B cell (primary cell): ENCODE measurements around the gene WNK1. TPM values are rescaled to one million over a fixed set of nuclear protein-coding genes. Genes with fewer than 3 reads are reported as not detected.
"Not testable (repeated sequence)": the region's sequence is repeated elsewhere in the genome, so short reads cannot be mapped to it uniquely, and the experiment has no call there.

Source experiments
- ATAC-seq: fragments of 200-7000 bp; cut with Tn5 transposase; one replicate; pipeline ENCODE4 v1.10.0; 2021; ENCODE audit warnings: low read depth, mild to moderate bottlenecking, moderate number of reproducible peaks, moderate library complexity
- CTCF ChIA-PET: fragments of 350-600 bp; sonication (Branson Sonifier 250); formaldehyde crosslinking; loops from one replicate; lab custom pipeline; 2021; ENCODE audit warnings: antibody characterized with exemption, inconsistent platforms; lab: Charles Lee
- POLR2A ChIA-PET: fragments of 350-600 bp; sonication (Branson Sonifier 250); formaldehyde crosslinking; loops from one replicate; lab custom pipeline; 2021; ENCODE audit warnings: antibody characterized with exemption; lab: Charles Lee
- DNase-seq: peaks from one replicate; pipeline ENCODE4 v3.0.0; 2013
- H2AFZ ChIP-seq: 2 replicates; pipeline ENCODE4 v1.6.1; 2012; ENCODE audit warnings: mild to moderate bottlenecking, low read depth, low read length; ENCODE audit not compliant: insufficient read depth, poor library complexity, severe bottlenecking
- H3K27ac ChIP-seq, 2 donors: 1 replicate in 1 of 2; 2 replicates in 1 of 2; pipeline ENCODE4 v1.5.1; 2012 to 2013; ENCODE audit warnings: low read length in 2 of 2, mild to moderate bottlenecking in 2 of 2, moderate library complexity in 1 of 2
- H3K27me3 ChIP-seq, 4 experiments: fragments of 200-600 bp in 1 of 4; sonication (generic) in 1 of 4; replicated peaks in 1 of 4; 1 replicate in 2 of 4; 2 replicates in 2 of 4; pipeline versions ENCODE4 v1.6.1 to v1.7.0; 2013 to 2016; ENCODE audit warnings: low read length in 3 of 4, mild to moderate bottlenecking in 2 of 4, mixed read lengths in 1 of 4, moderate library complexity in 1 of 4; ENCODE audit not compliant: insufficient read depth in 4 of 4, control insufficient read depth in 3 of 4; ENCODE audit errors: control extremely low read depth in 1 of 4
- H3K36me3 ChIP-seq, 2 experiments: replicated peaks in 1 of 2; 1 replicate in 1 of 2; 2 replicates in 1 of 2; pipeline versions ENCODE4 v1.6.1 to v1.7.1; 2013; ENCODE audit warnings: low read length in 1 of 2; ENCODE audit not compliant: insufficient read depth in 2 of 2, control insufficient read depth in 1 of 2; ENCODE audit errors: control extremely low read depth in 1 of 2, extremely low read depth in 1 of 2
- H3K4me1 ChIP-seq, 2 donors: fragments of 200-600 bp in 1 of 2; sonication (generic) in 1 of 2; 1 replicate in 1 of 2; 2 replicates in 1 of 2; pipeline versions ENCODE4 v1.5.1 to v1.6.1; 2013 to 2017; ENCODE audit warnings: low read length in 2 of 2; ENCODE audit not compliant: control insufficient read depth in 2 of 2, insufficient read depth in 2 of 2
- H3K4me2 ChIP-seq: replicated peaks from 2 replicates; pipeline ENCODE3; 2012; ENCODE audit warnings: mild to moderate bottlenecking, low read depth, low read length; ENCODE audit not compliant: poor library complexity, severe bottlenecking
- H3K4me3 ChIP-seq, 5 experiments: fragments of 200-600 bp in 1 of 5; sonication (generic) in 1 of 5; 1 replicate in 3 of 5; 2 replicates in 2 of 5; pipeline versions ENCODE4 v1.5.1 to v1.7.0; 2011 to 2016; ENCODE audit warnings: low read length in 4 of 5, mild to moderate bottlenecking in 4 of 5, low read depth in 2 of 5, control low read depth in 1 of 5, moderate library complexity in 1 of 5; ENCODE audit not compliant: insufficient read depth in 1 of 5; ENCODE audit errors: control extremely low read depth in 1 of 5, extremely low read depth in 1 of 5
- H3K79me2 ChIP-seq: fragments of 200-600 bp; sonication (generic); one replicate; pipeline ENCODE4 v1.6.0; 2016; ENCODE audit warnings: low read length; ENCODE audit not compliant: control insufficient read depth, insufficient read depth
- H3K9ac ChIP-seq: fragments of 200-600 bp; sonication (generic); 2 replicates; pipeline ENCODE4 v1.6.1; 2017; ENCODE audit warnings: mild to moderate bottlenecking, low read length, moderate library complexity
- H3K9me3 ChIP-seq, 3 donors: one replicate each; pipeline versions ENCODE4 v1.6.1 to v1.7.1; 2013; ENCODE audit warnings: low read length in 2 of 3; ENCODE audit not compliant: control insufficient read depth in 2 of 3, insufficient read depth in 1 of 3; ENCODE audit errors: control extremely low read depth in 1 of 3
- H4K20me1 ChIP-seq: 2 replicates; pipeline ENCODE4 v1.6.0; 2012; ENCODE audit warnings: mild to moderate bottlenecking, low read length; ENCODE audit not compliant: insufficient read depth, control insufficient read depth, poor library complexity, severe bottlenecking
- H3K27ac Mint-ChIP-seq: one replicate; pipeline ENCODE4 v1.8.0; 2021; ENCODE audit warnings: mixed read lengths
- H3K27me3 Mint-ChIP-seq: one replicate; pipeline ENCODE4 v1.8.0; 2021; ENCODE audit warnings: mixed read lengths
- H3K4me1 Mint-ChIP-seq: one replicate; pipeline ENCODE4 v1.8.0; 2021; ENCODE audit warnings: mixed read lengths
- H3K4me3 Mint-ChIP-seq: one replicate; pipeline ENCODE4 v1.8.0; 2021; ENCODE audit warnings: mixed read lengths
- H3K9me3 Mint-ChIP-seq: one replicate; pipeline ENCODE4 v1.8.0; 2022; ENCODE audit warnings: mixed read lengths; ENCODE audit not compliant: insufficient read depth
- EZH2 ChIP-seq: IDR thresholded peaks from 2 replicates; pipeline ENCODE4 v1.6.1; 2012; ENCODE audit warnings: borderline replicate concordance, low read depth, mild to moderate bottlenecking, moderate library complexity, low read length; ENCODE audit not compliant: insufficient read depth, poor library complexity, severe bottlenecking
- whole genome bisulfite sequencing: methylation state at CpG from one replicate; pipeline ENCODE4 v1.1.5; 2013; ENCODE audit warnings: missing lambda C conversion rate; ENCODE audit not compliant: insufficient coverage; 5-methylcytosine and 5-hydroxymethylcytosine counted together
- intact Hi-C: fragments of 100-400 bp; cut with micrococcal nuclease; formaldehyde crosslinking; loops from one replicate; pipeline ENCODE4 v1.10.0; 2022
- polyA plus RNA-seq: library from polyadenylated mRNA; depleted of rRNA; stranded (reverse); fragments of >200 nt; gene quantifications from 2 replicates; pipeline ENCODE4 v1.2.3, GENCODE V29; 2012
- total RNA-seq, 2 donors: library from RNA; stranded (reverse); fragments of 120-200 nt in 1 of 2; gene quantifications; 1 replicate in 1 of 2; 2 replicates in 1 of 2; pipeline versions ENCODE4 v1.2.3 to v1.2.4, GENCODE V29; 2013 to 2022
- TF ChIP-seq, protein P1 (sequence below): fragments of 200-600 bp; IDR thresholded peaks from one replicate; pipeline ENCODE4 v1.8.0; 2022; ENCODE audit warnings: antibody characterized with exemption, mild to moderate bottlenecking

The WNK1 gene
- total and polyA plus RNA-seq, 2 donors (not counting 1 experiment from before 2014, with no cell fraction given): 43.9 to 188 TPM

DNA sequence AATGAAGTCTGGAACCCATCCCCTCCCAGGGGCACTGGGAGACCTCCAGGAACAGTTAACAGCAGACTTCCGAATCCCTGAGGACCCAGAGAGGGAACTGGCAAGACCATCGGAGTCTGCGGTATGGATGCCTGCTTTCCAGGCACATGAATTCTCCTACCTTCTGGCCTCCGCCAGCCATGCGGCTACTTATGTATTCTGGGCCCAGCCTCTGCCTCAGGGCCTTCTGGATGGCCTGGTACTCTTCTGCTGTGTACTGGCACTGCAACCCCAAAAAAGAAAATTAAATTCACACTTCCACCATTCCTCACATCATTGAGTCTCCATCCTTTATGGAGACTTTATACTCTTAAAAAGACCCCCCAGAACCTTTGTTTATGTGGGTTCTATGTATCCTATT, 178.7 kb downstream of the WNK1 start:
- intact Hi-C loops: no loop called here
- no peak overlapping the region for H3K27ac Mint-ChIP-seq

GRCh38 chr12:931591-931990, 179.2 kb downstream of the WNK1 start:
- Mint-ChIP-seq H3K9me3 (no peaks in the 10 kb centered on the region), H3K4me3 (no peak overlapping the region), H3K27ac (no peak overlapping the region), H3K4me1 (no peaks in the 10 kb centered on the region), H3K27me3 (no peaks in the 10 kb centered on the region)
- peaks cover 0 to 42% of the 10 kb centered on the region in 2 experiments for H3K36me3 ChIP-seq
- no peak overlapping the region for H3K27ac ChIP-seq
- peaks cover under 1% of the 10 kb centered on the region for H3K79me2 ChIP-seq
- H3K4me3 ChIP-seq: no peak overlapping the region
- H4K20me1 ChIP-seq: no peaks in the 10 kb centered on the region
- H3K9ac ChIP-seq: no peak overlapping the region
- 100% methylated on average over 4 of the region's 4 CpGs for WGBS
- H3K4me2 ChIP-seq: no peak overlapping the region
- H2AFZ ChIP-seq: no peak overlapping the region
- TF ChIP-seq EZH2: no peak
- TF ChIP-seq, protein P1, sequence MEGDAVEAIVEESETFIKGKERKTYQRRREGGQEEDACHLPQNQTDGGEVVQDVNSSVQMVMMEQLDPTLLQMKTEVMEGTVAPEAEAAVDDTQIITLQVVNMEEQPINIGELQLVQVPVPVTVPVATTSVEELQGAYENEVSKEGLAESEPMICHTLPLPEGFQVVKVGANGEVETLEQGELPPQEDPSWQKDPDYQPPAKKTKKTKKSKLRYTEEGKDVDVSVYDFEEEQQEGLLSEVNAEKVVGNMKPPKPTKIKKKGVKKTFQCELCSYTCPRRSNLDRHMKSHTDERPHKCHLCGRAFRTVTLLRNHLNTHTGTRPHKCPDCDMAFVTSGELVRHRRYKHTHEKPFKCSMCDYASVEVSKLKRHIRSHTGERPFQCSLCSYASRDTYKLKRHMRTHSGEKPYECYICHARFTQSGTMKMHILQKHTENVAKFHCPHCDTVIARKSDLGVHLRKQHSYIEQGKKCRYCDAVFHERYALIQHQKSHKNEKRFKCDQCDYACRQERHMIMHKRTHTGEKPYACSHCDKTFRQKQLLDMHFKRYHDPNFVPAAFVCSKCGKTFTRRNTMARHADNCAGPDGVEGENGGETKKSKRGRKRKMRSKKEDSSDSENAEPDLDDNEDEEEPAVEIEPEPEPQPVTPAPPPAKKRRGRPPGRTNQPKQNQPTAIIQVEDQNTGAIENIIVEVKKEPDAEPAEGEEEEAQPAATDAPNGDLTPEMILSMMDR: no peak
- intact Hi-C loops: no loop called here
- DNase-seq (no peak), ATAC-seq (no peak)
- H3K27me3 ChIP-seq: no peaks in the 10 kb centered on the region
- POLR2A ChIA-PET: no interaction called here
- CTCF ChIA-PET: interaction anchor here (1.3 kb wide), 1 partner anchor 652 kb away, joined by 3 read pairs; no protein-coding TSS in a partner anchor
- no peaks in the 10 kb centered on the region for H3K9me3 ChIP-seq
- no peaks in the 10 kb centered on the region for H3K4me1 ChIP-seq

More for the DNA sequence above, 178.7 kb downstream of the WNK1 start:
- no peaks in the 10 kb centered on the region for H3K9me3 ChIP-seq
- POLR2A ChIA-PET: no interaction called here
- H3K4me1 Mint-ChIP-seq: no peaks in the 10 kb centered on the region
- H3K27me3 Mint-ChIP-seq: no peaks in the 10 kb centered on the region
- H3K4me1 ChIP-seq: no peaks in the 10 kb centered on the region
- H2AFZ ChIP-seq: no peak overlapping the region
- no peak overlapping the region for H3K4me3 Mint-ChIP-seq
- H3K9ac ChIP-seq: no peak overlapping the region
- 97% methylated on average over 5 of the region's 5 CpGs for WGBS
- peaks cover 0 to 43% of the 10 kb centered on the region in 2 experiments for H3K36me3 ChIP-seq
- H3K4me2 ChIP-seq: no peak overlapping the region
- no peak for DNase-seq
- no peak for TF ChIP-seq EZH2
- TF ChIP-seq, protein P1: no peak
- H3K79me2 ChIP-seq: no peaks in the 10 kb centered on the region
- no peak for ATAC-seq
- no peaks in the 10 kb centered on the region for H3K27me3 ChIP-seq
- H3K4me3 ChIP-seq: no peak overlapping the region
- CTCF ChIA-PET: interaction anchor here (1.3 kb wide), 1 partner anchor 652 kb away, joined by 3 read pairs; no protein-coding TSS in a partner anchor
- no peaks in the 10 kb centered on the region for H3K9me3 Mint-ChIP-seq
- H3K27ac ChIP-seq: no peak overlapping the region
- H4K20me1 ChIP-seq: no peaks in the 10 kb centered on the region

DNA sequence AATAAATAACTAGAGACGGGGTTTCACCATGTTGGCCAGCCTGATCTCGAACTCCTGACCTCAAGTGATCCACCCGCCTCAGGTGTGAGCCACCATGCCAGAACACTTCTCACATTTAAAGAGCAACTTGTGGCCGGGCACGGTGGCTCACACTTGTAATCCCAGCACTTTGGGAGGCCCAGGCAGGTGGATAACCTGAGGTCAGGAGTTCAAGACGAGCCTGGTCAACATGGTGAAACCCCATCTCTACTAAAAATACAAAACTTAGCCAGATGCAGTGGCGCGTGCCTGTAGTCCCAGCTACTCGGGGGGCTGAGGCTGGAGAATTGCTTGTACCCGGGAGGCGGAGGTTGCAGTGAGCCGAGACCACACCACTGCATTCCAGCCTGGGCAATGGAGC, 183.5 kb downstream of the WNK1 start:
- H3K4me3 ChIP-seq, H3K4me1 Mint-ChIP-seq, DNase-seq, H3K9me3 ChIP-seq, H3K27ac ChIP-seq, H2AFZ ChIP-seq, intact Hi-C loops, H4K20me1 ChIP-seq, ATAC-seq, H3K4me2 ChIP-seq, H3K9me3 Mint-ChIP-seq, H3K4me1 ChIP-seq, H3K27me3 ChIP-seq, POLR2A ChIA-PET, H3K27ac Mint-ChIP-seq, H3K27me3 Mint-ChIP-seq, H3K4me3 Mint-ChIP-seq, H3K9ac ChIP-seq: not testable (repeated sequence)
- H3K36me3 ChIP-seq: peaks cover 0 to 26% of the 10 kb centered on the region in 2 experiments
- CTCF ChIA-PET: interaction anchor here (1.8 kb wide), 1 partner anchor 182 kb away, joined by 5 read pairs; no protein-coding TSS in a partner anchor
- peaks cover 38% of the 10 kb centered on the region for H3K79me2 ChIP-seq
- WGBS: 98% methylated on average over 9 of the region's 12 CpGs
